ENCODE results near the gene TRIO.
"Not testable (repeated sequence)": the region's sequence is repeated elsewhere in the genome, so short reads cannot be mapped to it uniquely, and the experiment has no call there.

The TRIO gene

DNA sequence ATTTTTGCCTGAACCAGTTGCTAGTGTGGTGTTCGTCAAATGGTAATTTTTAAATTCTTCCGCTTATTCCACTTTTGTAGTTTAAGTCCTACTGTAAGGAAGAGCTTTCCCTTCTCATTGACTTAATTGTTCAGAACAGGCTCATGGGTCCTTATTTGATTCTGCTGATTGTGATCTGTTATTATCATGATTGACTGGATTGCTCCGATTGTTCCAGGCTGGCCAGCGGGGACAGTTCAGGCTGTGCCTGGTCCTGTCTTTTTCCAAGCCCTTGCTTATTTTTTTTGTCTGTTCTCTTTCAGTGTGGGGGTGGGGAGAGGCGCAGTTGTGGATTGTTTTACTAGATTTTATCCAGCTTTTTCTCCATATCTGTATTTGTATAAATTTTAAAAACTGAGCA, 52.4 kb downstream of the TRIO start:
- peaks cover 19% of the 10 kb centered on the region for H3K27me3 Mint-ChIP-seq
- ATAC-seq (no peak), DNase-seq (no peak)
- no peaks in the 10 kb centered on the region for H3K4me1 Mint-ChIP-seq
- H3K9me3 Mint-ChIP-seq: no peaks in the 10 kb centered on the region
- H3K27ac Mint-ChIP-seq: no peak overlapping the region
- H3K4me3 Mint-ChIP-seq: no peak overlapping the region

DNA sequence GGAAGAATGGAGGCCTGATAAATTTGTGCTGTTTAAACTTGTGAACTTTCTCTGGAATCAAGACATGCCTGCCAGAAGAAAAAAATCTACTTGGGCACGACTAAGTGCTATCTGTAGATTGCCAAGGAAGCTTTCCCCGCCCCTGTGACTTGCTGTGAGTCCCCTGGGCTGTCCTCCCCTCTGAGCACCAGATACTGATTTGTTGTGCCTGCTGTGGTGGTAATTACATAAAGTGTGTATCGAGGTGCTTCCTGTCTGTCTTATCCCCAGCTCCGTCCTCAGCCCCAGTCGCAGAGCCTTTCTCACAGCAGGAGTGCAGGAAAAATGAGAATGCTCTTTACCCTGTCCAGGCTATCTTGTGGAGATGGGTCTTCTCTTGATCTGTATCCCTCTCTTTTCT, 53.9 kb downstream of the TRIO start:
- Mint-ChIP-seq H3K27me3 (peaks cover 19% of the 10 kb centered on the region), H3K4me3 (no peak overlapping the region), H3K27ac (no peak overlapping the region), H3K4me1 (no peaks in the 10 kb centered on the region), H3K9me3 (no peaks in the 10 kb centered on the region)
- ATAC-seq (no peak), DNase-seq (no peak)

DNA sequence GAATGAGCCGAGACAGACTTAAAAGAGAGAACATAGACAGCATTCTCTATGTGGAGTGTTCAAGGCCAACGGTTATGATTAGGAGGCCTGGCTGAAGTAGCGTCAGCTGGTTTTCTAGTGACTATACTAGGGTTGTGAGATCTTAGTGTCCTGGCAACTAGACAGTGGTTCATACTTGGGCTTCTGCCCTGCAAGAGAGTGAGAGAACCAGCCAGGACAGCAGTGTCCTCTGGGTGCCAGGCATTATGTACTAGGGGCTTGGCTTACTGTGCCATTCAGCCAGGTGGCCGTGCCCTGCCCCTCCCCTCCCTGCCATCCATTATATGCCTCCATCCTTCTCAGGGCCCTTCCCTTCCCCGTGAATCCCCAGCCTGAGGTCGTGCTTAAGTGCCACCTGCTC, 56.8 kb downstream of the TRIO start:
- Mint-ChIP-seq H3K27me3 (peaks cover 29% of the 10 kb centered on the region), H3K9me3 (no peaks in the 10 kb centered on the region), H3K4me3 (no peak overlapping the region), H3K27ac (no peak overlapping the region), H3K4me1 (peaks cover 5% of the 10 kb centered on the region)
- DNase-seq (no peak), ATAC-seq (no peak)

DNA sequence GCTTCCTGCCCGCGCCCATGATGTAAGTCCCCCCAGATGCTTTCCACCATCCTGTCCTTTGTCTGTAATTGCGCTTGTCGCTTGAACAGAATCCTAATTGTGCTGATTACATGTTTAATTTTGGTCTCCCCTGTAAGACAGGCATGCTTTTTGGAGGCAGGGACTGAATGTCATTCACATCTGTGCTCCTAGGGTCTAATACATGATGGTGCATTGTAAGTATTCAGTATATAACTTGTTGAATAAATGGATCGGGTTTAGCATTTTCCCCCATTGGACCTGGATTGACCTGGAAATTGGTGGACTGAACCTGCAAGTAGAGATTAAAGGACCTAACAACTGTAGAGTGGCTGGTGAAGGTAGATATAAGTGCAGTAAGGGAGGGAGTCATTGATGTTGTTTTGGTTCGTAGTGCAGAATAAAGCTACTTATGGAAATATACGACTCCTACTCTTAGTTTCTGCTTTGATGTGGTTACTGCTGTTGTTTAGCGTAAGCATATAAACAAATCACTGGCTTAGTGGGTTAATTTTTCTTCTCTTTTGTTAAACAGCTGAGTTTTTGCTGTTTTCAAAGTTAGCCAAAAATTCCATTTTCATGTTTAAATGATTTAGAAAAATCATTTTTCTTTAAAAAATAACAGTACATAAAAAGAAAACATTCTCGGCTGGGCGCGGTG, 57.3 kb downstream of the TRIO start:
- ATAC-seq: no peak
- Mint-ChIP-seq H3K4me1 (peaks cover 5% of the 10 kb centered on the region), H3K27ac (no peak overlapping the region), H3K9me3 (no peaks in the 10 kb centered on the region), H3K4me3 (no peak overlapping the region), H3K27me3 (peaks cover 25% of the 10 kb centered on the region)
- no peak for DNase-seq

DNA sequence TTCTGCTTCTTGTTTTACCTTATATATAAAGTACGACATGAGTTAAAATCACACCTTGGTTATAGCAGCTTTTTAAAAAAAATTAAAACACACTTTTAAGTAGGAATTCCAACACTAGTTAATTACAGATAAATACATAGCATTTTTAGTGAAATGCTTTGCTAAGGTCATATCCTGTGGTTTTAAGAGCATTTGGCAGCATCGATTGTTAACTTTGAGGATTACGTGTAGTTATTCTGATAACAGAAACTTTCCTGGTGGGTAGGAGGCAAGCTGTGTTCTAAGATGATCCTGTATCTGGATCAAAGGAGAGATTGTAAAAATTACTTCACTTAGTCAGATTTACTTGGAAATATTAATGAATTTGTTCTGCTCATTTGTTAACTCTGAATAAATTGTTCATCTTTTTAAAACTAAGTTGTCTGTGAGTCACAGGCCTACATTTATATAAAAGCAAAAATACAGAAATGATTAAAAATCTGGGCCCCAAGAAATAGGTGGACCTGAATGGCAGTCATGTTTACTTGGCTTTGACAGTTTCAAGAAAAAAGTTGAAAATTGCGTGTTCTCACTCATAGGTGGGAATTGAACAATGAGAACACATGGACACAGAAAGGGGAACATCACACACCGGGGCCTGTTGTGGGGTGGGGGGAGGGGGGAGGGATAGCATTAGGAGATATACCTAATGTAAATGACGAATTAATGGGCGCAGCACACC, 58.3 kb downstream of the TRIO start:
- ATAC-seq (no peak), DNase-seq (no peak)
- Mint-ChIP-seq H3K4me1 (peaks cover 5% of the 10 kb centered on the region), H3K27me3 (peaks cover 24% of the 10 kb centered on the region), H3K4me3 (no peak overlapping the region), H3K27ac (no peak overlapping the region), H3K9me3 (no peaks in the 10 kb centered on the region)

DNA sequence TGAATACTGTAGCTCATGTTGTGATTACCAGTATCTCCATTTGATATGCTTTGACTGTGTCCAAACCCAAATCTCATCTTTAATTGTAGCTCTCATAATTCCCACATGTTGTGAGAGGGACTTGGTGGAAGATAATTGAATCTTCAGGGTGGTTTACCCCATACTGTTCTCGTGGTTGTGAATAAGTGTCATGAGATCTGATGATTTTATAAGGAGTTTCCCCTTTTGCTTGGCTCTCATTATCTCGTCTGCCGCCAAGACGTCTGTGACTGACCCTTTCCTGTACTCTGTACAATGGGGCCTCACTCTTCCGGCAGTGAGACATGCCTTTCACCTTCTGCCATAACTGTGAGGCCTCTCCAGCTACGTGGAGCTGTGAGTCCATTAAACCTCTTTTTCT, 59.3 kb downstream of the TRIO start:
- Mint-ChIP-seq H3K9me3 (no peaks in the 10 kb centered on the region), H3K27ac (no peak overlapping the region), H3K27me3 (peaks cover 20% of the 10 kb centered on the region), H3K4me3 (no peak overlapping the region), H3K4me1 (peaks cover 5% of the 10 kb centered on the region)
- ATAC-seq (no peak), DNase-seq (no peak)

DNA sequence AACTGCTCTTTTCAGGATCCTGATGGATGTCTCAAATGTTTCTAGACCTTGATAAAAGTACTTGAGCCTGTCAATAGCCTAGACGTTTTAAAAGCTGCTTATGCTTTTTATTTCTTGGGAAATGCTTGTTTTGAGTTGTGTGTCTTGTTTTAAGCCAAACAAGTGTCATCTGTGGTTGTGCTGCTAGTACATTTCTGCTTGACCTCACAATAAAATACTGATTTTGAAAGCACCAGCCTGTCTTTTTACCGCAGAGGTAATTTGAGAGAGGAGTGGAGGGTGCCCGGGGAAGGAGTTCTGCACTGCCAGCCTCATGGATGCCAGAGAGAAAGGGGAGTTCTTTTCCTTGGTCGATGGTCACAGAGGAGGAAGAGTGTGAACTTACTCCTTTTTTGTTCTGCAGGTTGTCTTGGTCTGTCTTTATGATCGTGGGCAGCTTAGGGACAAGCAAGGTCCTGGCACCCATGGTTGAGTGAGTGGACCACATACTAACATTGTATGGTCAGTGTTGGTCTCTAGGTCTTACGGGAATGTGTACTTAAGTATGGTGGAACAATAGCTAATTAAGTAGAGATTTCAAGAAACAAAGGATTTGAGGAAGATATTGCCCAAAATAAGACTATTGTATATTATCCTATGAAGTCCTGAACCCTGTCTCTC, 61.0 kb downstream of the TRIO start:
- H3K4me1 Mint-ChIP-seq: peaks cover 10% of the 10 kb centered on the region

DNA sequence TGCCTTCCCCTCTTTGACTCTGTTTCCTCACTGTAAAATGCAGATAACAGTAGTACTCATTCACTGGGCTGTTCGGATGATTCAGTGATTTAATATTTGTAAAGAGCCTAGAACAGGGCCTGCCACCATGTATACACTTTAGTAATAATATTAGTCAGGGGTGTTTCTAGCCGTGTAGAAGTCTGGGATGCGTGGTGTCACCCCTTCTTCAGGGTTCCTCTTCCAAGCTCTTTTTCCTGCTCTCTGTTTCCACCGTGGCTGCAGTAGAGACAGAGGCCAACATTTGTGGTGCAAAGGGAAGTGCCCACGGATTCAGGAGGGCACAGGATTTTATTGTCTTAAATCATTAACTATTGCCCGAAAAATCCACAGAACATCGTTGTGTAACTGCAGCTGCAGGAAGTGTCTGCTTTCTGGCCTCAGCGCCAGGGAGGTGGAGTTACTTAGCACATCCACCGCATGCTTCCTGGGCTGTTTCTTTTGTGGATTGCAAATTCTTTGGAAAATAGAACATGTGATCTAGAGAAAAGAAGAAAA, 61.7 kb downstream of the TRIO start:
- H3K27ac Mint-ChIP-seq: no peak overlapping the region
- peaks cover 10% of the 10 kb centered on the region for H3K4me1 Mint-ChIP-seq
- DNase-seq: no peak
- H3K9me3 Mint-ChIP-seq: no peaks in the 10 kb centered on the region
- H3K27me3 Mint-ChIP-seq: peaks cover 23% of the 10 kb centered on the region
- ATAC-seq: no peak
- no peak overlapping the region for H3K4me3 Mint-ChIP-seq

More for the DNA sequence above, 61.0 kb downstream of the TRIO start:
- Mint-ChIP-seq H3K9me3 (no peaks in the 10 kb centered on the region), H3K27ac (no peak overlapping the region), H3K27me3 (peaks cover 20% of the 10 kb centered on the region), H3K4me3 (no peak overlapping the region)
- DNase-seq: no peak
- ATAC-seq: no peak

DNA sequence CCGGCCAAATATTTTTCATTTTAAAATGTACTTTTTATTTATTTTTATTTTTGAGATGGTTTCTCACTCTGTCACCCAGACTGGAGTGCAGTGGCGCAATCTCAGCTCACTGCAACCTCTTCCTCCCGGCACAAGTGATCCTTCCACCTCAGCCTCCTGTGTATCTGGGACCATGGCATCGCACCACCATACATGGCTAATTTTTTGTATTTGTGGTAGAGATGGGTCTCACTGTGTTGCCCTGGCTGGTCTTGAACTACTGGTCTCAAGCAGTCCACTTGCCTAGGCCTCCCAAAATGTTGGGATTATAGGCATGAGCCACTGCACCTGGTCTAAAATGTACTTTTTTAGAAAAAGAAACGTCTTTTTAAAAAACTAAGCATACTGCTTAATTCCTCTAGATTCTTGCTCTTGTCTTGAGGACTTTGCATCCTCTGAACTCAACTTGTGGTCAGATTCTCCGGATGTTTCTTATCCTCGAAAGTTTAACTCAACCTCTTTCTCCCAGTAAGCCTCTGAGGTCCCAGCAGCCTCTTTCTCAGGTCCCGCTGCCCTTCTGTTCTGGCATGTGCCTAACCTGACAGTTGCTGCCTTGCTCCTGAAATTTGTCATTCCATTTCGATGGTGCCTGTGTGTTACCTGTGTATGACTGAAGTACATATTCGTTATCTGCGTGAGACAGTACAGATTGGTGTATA, 63.0 kb downstream of the TRIO start:
- ATAC-seq (no peak), DNase-seq (no peak)
- Mint-ChIP-seq H3K4me3 (no peak overlapping the region), H3K27me3 (peaks cover 36% of the 10 kb centered on the region), H3K4me1 (peaks cover 10% of the 10 kb centered on the region), H3K9me3 (no peaks in the 10 kb centered on the region), H3K27ac (no peak overlapping the region)

DNA sequence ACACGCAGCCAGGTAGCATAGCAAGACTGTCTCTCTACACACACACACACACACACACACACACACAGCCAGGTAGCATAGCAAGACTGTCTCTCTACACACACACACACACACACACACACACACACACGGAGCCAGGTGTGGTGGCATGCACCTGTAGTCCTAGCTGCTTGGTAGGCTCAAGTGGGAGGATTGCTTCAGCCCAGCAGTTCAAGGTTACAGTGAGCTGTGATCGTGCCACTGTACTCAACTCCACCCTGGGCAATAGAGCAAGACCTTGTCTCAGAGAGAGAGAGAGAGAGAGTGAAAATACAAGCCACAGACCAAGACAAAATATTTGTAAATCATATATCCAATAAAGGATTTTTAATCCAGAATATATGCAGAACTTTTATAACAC, 64.3 kb downstream of the TRIO start:
- not testable (repeated sequence) for H3K27ac Mint-ChIP-seq, ATAC-seq, H3K4me3 Mint-ChIP-seq, H3K9me3 Mint-ChIP-seq, DNase-seq, H3K4me1 Mint-ChIP-seq
- H3K27me3 Mint-ChIP-seq: peaks cover 36% of the 10 kb centered on the region

DNA sequence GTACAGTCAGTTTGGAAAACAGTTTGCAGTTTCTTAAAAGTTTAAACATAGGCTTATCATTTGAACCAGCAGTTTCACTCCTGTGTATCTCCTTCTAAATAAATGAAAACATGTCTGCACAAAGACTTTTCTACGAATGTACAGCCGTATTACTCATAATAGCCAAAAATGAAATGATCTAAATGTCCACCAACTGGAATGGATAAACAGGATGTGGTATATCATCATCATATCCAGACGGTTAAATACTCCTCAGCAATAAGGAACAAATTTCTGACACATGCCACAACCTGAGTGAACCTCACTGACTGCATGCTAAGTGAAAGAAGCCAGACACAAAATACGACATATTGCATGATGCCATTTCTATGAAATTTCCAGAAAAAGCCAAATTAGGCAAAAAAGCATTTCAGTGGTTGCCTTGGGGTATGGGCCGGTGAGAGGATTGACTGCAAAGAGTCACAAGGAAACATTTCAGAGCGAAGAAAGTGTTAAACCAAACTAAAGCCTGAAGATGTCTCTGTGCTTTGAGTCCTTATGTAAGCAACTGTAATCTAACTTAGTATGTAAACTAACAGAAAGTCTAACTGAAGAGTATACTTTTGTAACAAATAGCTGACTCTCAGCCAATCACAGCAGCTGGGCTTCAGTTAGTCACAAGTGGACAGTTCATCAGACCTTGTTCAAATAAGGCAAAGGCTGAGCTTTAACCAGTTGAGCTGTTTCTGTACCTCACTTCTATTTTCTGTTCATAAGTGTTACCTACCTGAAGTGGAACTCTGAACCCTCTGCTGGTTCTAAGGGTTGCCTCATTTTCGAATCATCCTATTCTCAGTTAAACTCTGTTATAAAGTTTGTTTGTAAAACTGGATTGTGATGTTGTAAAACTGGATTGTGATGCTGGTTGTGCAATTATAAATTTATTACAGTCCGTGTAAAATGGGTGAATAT, 65.2 kb downstream of the TRIO start:
- peaks cover 36% of the 10 kb centered on the region for H3K27me3 Mint-ChIP-seq
- no peak overlapping the region for H3K4me3 Mint-ChIP-seq
- peak; percentile 83 for ATAC-seq
- DNase-seq: no peak
- peaks cover 10% of the 10 kb centered on the region for H3K4me1 Mint-ChIP-seq
- H3K27ac Mint-ChIP-seq: peak overlapping the region in 1 of 2 donors; percentile 0
- no peaks in the 10 kb centered on the region for H3K9me3 Mint-ChIP-seq

DNA sequence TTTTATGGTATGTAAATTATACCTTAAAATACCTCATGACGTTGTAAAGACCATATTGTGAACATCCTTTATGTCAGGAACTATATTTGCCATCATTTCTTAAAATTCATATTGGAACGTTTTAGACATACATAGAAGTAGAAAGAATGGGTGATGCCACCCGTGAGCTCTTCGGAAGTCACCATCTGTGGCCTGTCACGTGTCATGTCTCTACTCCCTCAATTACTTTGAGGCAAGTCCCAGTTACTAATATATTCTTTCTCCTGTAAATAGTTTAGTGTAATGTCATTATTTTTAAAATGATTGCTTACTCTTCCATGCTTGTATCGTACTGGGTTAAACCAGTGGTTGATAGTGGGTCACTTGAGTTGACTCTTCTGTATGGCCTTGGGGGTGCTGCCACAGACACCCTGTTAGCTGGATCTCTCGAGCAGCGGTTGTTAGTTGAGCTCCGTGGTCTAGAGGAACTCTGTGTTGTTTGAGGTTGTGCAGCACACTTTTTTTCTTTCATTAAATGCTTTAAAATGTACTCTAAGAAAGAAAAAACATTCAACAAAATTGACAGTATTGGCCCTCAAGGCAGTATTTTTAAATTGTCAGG, 66.2 kb downstream of the TRIO start:
- ATAC-seq: no peak
- Mint-ChIP-seq H3K4me3 (no peak overlapping the region), H3K27me3 (peaks cover 31% of the 10 kb centered on the region)

DNA sequence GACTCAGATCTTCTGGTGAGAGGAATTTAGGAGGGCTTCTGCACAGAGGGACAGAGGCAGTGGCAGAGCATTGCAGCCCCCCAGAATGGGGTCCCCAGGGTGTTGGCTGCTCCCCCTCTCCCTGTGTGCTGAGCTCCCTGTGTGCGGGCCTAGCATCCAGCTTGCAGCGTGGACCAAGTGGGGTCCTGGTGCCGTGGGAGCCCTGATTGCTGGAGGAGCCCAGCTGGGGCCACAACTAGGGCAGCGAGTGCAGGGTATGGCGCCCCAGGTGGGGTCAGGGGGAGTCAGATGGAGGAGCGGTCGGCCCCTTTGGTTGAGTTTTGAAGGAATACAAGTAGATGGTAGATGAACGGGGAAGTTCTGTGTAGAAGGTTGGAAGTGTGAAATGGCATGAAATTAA, 66.7 kb downstream of the TRIO start:
- ATAC-seq (no peak), DNase-seq (no peak)
- peaks cover 26% of the 10 kb centered on the region for H3K27me3 Mint-ChIP-seq
- peaks cover 6% of the 10 kb centered on the region for H3K4me1 Mint-ChIP-seq
- H3K9me3 Mint-ChIP-seq: no peaks in the 10 kb centered on the region
- no peak overlapping the region for H3K4me3 Mint-ChIP-seq
- H3K27ac Mint-ChIP-seq: peak overlapping the region in 1 of 2 donors; percentile 37

More for the DNA sequence above, 66.2 kb downstream of the TRIO start:
- no peak for DNase-seq
- Mint-ChIP-seq H3K27ac (no peak overlapping the region), H3K9me3 (no peaks in the 10 kb centered on the region), H3K4me1 (peaks cover 10% of the 10 kb centered on the region)

DNA sequence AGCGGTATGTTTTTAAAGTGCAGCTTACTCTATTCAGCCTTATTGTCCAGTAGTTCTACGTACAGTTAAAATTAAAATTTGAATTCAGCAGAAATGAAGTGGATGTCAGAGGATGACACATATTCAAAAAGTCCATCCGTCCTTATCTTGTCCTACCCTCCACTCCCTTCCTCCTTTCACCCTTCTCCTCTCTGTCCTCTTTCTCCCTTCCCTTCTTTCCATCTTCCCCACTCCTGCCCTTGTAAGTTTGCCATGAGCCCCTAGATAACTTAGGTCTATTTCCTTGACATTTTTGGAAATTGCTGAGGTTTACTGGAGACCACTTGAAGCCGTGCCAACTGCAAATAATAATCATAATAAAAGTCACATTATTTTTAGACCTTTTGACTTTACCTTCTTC, 67.6 kb downstream of the TRIO start:
- DNase-seq: no peak
- Mint-ChIP-seq H3K4me3 (no peak overlapping the region), H3K4me1 (peaks cover 4% of the 10 kb centered on the region), H3K9me3 (no peaks in the 10 kb centered on the region), H3K27ac (peak overlapping the region in 1 of 2 donors; percentile 19), H3K27me3 (peaks cover 28% of the 10 kb centered on the region)
- ATAC-seq: no peak

Measured in stimulated activated naive CD8-positive, alpha-beta T cell treated with anti-CD3 and anti-CD28 coated beads, Interleukin-15, amount 100 ng/mL, for 72 hours (primary cell).